ENCODE measurements around the gene CEP89.

DNA sequence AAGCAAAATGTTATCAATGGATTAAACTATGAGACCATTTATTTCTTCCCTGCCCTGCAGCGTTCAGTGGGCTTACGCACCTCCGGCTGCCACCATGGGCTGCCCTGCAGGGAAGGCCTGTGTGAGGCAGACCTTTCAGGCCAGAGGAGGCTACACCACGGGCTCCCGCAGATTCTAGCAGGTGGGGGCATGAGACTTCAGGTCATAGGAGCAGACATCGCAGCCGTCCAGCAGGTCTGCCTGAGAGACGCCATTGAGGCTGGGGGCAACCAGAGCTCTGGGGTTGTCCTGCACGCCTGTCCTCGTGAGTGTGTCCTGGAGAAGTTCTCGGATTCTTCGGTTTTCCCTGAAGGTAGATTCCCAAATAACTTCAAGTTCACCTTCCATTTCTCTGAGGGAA, 92.8 kb downstream of the CEP89 start:
- TF ChIP-seq POLR2A (IDR thresholded peaks at IDR 0.05; ENCODE audit: low read depth, low read length), result no peak
- TF ChIP-seq POLR2AphosphoS5 (IDR thresholded peaks at IDR 0.05; ENCODE audit: low read depth, low read length), result no peak

Measured in GM12892 (cell line).